ENCODE results near the gene FUT3. TPM values are rescaled to one million over a fixed set of nuclear protein-coding genes. Genes with fewer than 3 reads are reported as not detected.

The FUT3 gene
- total and polyA plus RNA-seq, 2 of the 8 experiments (the other 6 are each of a cell fraction or from before 2014, with no cell fraction given), result 0.15 to 0.63 TPM

DNA sequence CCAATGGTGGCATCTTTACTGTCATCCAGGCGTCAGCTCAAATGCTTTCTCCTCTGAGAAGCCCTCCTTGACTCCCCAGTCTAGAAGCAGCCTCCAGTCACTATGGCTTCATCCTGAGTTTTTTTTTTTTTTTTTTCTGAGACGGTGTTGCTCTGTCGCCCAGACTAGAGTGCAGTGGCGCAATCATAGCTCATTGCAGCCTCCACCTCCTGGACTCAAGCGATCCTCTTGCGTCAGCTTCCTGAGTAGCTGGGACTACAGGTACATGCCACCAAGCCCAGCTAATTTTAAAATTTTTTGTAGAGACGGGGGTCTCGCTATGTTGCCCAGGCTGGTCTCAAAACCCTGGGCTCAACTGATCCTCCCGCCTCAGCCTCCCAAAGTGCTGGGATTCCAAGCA is 42.2 kb downstream of the FUT3 start:
- Histone ChIP-seq H2BK20ac (ENCODE audit: low read length) (no peak overlapping the region), H4K5ac (ENCODE audit: insufficient read length, low read depth, low read length) (no peak overlapping the region), H3K23ac (ENCODE audit: insufficient read length) (no peak overlapping the region), H3K4me2 (ENCODE audit: insufficient read depth in 1 of 2, low read depth in 2 of 2, low read length in 2 of 2) (no peak overlapping the region), H3K4me3 (ENCODE audit: extremely low read depth in 1 of 4, insufficient read depth in 2 of 4, low read depth in 3 of 4, low read length in 4 of 4) (no peak overlapping the region), H4K20me1 (replicated peaks in 1 of 2; ENCODE audit: control insufficient read depth in 1 of 2, insufficient read depth in 2 of 2, low read length in 2 of 2) (peaks cover 0 to 6% of the 10 kb centered on the region in 2 experiments), H2BK120ac (replicated peaks; ENCODE audit: low read depth, low read length) (no peak overlapping the region), H3K23me2 (ENCODE audit: low read depth, low read length) (peaks cover 4% of the 10 kb centered on the region; the same call in 1 of the 2 replicates), H3K14ac (ENCODE audit: insufficient read length) (no peak overlapping the region), H2BK12ac (ENCODE audit: low read depth, low read length) (no peak overlapping the region), H3K27ac (ENCODE audit: low read depth, low read length) (no peak overlapping the region), H2AFZ (ENCODE audit: low read length) (no peak overlapping the region), H2BK5ac (ENCODE audit: low read depth, low read length) (no peak overlapping the region), H3K4ac (replicated peaks; ENCODE audit: insufficient read length, low read depth, low read length) (no peak overlapping the region), H3K56ac (replicated peaks; ENCODE audit: insufficient read length, low read depth, low read length) (no peak overlapping the region), H3K9me3 (ENCODE audit: insufficient read depth in 2 of 2, low read depth in 1 of 2, low read length in 1 of 2) (no peaks in the 10 kb centered on the region), H3K79me1 (ENCODE audit: low read depth, low read length) (peaks cover 4% of the 10 kb centered on the region; the same call in 1 of the 2 replicates), H4K8ac (ENCODE audit: extremely low read depth, insufficient read depth, low read length) (no peak overlapping the region), H3K9ac (replicated peaks in 1 of 4; ENCODE audit: extremely low read depth in 1 of 4, low read depth in 3 of 4, low read length in 3 of 4) (no peak overlapping the region), H3K27me3 (replicated peaks in 1 of 4; ENCODE audit: control insufficient read depth in 3 of 4, extremely low read depth in 1 of 4, insufficient read depth in 3 of 4, low read length in 3 of 4) (peaks cover 0 to 4% (median 0%) of the 10 kb centered on the region in 4 experiments; a peak in 1 of 7 replicates), H2AK5ac (ENCODE audit: low read depth, low read length) (no peak overlapping the region), H3K18ac (ENCODE audit: extremely low read depth, low read length) (no peak overlapping the region), H3K4me1 (replicated peaks in 1 of 4; ENCODE audit: control insufficient read depth in 3 of 4, insufficient read depth in 4 of 4, low read length in 3 of 4) (peaks cover 0 to 7% (median 4%) of the 10 kb centered on the region in 4 experiments; a peak in 4 of 7 replicates), H3K36me3 (ENCODE audit: control insufficient read depth in 2 of 4, insufficient read depth in 4 of 4, low read length in 3 of 4) (no peaks in the 10 kb centered on the region), H2BK15ac (ENCODE audit: low read length) (no peak overlapping the region), H4K91ac (replicated peaks; ENCODE audit: insufficient read length, low read length) (no peak overlapping the region), H3K79me2 (ENCODE audit: control insufficient read depth in 1 of 2, insufficient read depth in 2 of 2, low read length in 2 of 2) (no peaks in the 10 kb centered on the region; a peak in 1 of 4 replicates)
- TF ChIP-seq HDAC2 (IDR thresholded peaks at IDR 0.05; ENCODE audit: borderline replicate concordance in 1 of 2, low read depth in 2 of 2, low read length in 2 of 2) (no peak), POLR2AphosphoS5 (IDR thresholded peaks at IDR 0.05; ENCODE audit: low read depth, low read length) (no peak), CBX8 (IDR thresholded peaks at IDR 0.05; ENCODE audit: borderline replicate concordance, low read depth, low read length) (no peak), CHD2 (IDR thresholded peaks at IDR 0.05; ENCODE audit: low read length) (no peak), EZH2 (IDR thresholded peaks at IDR 0.05; ENCODE audit: low read depth, low read length, severe bottlenecking) (no peak)
- TF ChIP-seq, protein P1, sequence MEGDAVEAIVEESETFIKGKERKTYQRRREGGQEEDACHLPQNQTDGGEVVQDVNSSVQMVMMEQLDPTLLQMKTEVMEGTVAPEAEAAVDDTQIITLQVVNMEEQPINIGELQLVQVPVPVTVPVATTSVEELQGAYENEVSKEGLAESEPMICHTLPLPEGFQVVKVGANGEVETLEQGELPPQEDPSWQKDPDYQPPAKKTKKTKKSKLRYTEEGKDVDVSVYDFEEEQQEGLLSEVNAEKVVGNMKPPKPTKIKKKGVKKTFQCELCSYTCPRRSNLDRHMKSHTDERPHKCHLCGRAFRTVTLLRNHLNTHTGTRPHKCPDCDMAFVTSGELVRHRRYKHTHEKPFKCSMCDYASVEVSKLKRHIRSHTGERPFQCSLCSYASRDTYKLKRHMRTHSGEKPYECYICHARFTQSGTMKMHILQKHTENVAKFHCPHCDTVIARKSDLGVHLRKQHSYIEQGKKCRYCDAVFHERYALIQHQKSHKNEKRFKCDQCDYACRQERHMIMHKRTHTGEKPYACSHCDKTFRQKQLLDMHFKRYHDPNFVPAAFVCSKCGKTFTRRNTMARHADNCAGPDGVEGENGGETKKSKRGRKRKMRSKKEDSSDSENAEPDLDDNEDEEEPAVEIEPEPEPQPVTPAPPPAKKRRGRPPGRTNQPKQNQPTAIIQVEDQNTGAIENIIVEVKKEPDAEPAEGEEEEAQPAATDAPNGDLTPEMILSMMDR (IDR thresholded peaks at IDR 0.05; ENCODE audit: control extremely low read depth in 1 of 3, insufficient read depth in 1 of 3, low read depth in 1 of 3, low read length in 3 of 3), result no peak
- TF ChIP-seq, protein P2, sequence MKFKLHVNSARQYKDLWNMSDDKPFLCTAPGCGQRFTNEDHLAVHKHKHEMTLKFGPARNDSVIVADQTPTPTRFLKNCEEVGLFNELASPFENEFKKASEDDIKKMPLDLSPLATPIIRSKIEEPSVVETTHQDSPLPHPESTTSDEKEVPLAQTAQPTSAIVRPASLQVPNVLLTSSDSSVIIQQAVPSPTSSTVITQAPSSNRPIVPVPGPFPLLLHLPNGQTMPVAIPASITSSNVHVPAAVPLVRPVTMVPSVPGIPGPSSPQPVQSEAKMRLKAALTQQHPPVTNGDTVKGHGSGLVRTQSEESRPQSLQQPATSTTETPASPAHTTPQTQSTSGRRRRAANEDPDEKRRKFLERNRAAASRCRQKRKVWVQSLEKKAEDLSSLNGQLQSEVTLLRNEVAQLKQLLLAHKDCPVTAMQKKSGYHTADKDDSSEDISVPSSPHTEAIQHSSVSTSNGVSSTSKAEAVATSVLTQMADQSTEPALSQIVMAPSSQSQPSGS (IDR thresholded peaks at IDR 0.05; ENCODE audit: low read length), result no peak
- FAIRE-seq, result no peak
- DNase-seq (ENCODE audit: low read depth in 1 of 2, low spot score in 2 of 2), result no peak
- 87% methylated on average over 8 of the region's 9 CpGs; no CpG with 5 or more reads in 1 of the 2 experiments for WGBS, 2 experiments (ENCODE audit: extremely low coverage in 1 of 2, insufficient coverage in 1 of 2, insufficient read length in 1 of 2, insufficient replicate concordance in 2 of 2, low coverage in 1 of 2, low lambda C conversion rate in 2 of 2, missing lambda C conversion rate in 1 of 2)
- CTCF ChIA-PET (ENCODE audit: partially characterized antibody), result interaction anchor here (0.6 to 4.5 kb wide), 8 partner anchors 14 to 175 kb away, joined by 3 to 32 read pairs (median 4); no protein-coding TSS in a partner anchor
- POLR2A ChIA-PET (ENCODE audit: partially characterized antibody), result interaction anchor here (0.7 to 2.5 kb wide), 3 partner anchors 14 to 213 kb away, joined by 3 to 6 read pairs (median 4); no protein-coding TSS in a partner anchor

All from H1 (cell line).